Stimulated activated CD4-positive, alpha-beta T cell treated with anti-CD3 and anti-CD28 coated beads, Interleukin-1b, Interleukin-23, amount 100 ng/mL, for 48 hours (primary cell): ENCODE measurements around the gene ITGB3.

Experiments used
- DNase-seq: peaks from one replicate; pipeline ENCODE4 v3.0.0-alpha.2; 2020

The ITGB3 gene

GRCh38 chr17:47304186-47304585, 50.6 kb downstream of the ITGB3 start:
- DNase-seq = no peak

- DNase-seq = no peak
These were observed 51.8 kb downstream of the ITGB3 start for GRCh38 chr17:47305302-47305923.

GRCh38 chr17:47310186-47310733, 56.6 kb downstream of the ITGB3 start:
- DNase-seq = no peak

- DNase-seq = no peak
These were observed 57.8 kb downstream of the ITGB3 start for GRCh38 chr17:47311420-47311819.

GRCh38 chr17:47315451-47316266, 62.0 kb downstream of the ITGB3 start:
- DNase-seq = peak; percentile 21

- no peak for DNase-seq
These were observed 62.7 kb downstream of the ITGB3 start for GRCh38 chr17:47316311-47316710.

GRCh38 chr17:47317119-47317518, 63.5 kb downstream of the ITGB3 start:
- no peak for DNase-seq

- DNase-seq = no peak
These were observed 64.7 kb downstream of the ITGB3 start for GRCh38 chr17:47318197-47318918.

GRCh38 chr17:47320879-47321502, 67.4 kb downstream of the ITGB3 start:
- no peak for DNase-seq

- peak; percentile 68 for DNase-seq
These were observed 70.0 kb downstream of the ITGB3 start, which contains the start of gene EFCAB13 for GRCh38 chr17:47323382-47324223. TSS of gene EFCAB13 (plus strand) at chr17:47323955. CDS start at chr17:47328354, 4,399 bp downstream.

- DNase-seq = peak; percentile 53
These were observed 70.8 kb downstream of the ITGB3 start for GRCh38 chr17:47324224-47325020.

- DNase-seq = no peak
These were observed 71.5 kb downstream of the ITGB3 start for GRCh38 chr17:47325176-47325575.

- no peak for DNase-seq
These were observed 76.9 kb downstream of the ITGB3 start for GRCh38 chr17:47330548-47330947.

- DNase-seq = no peak
These were observed 78.7 kb downstream of the ITGB3 start for GRCh38 chr17:47332287-47332686.

- no peak for DNase-seq
These were observed 81.7 kb downstream of the ITGB3 start for GRCh38 chr17:47335101-47335936.

GRCh38 chr17:47338026-47338425, 84.4 kb downstream of the ITGB3 start:
- DNase-seq = no peak

GRCh38 chr17:47352848-47353247, 99.2 kb downstream of the ITGB3 start:
- DNase-seq = no peak

- DNase-seq = no peak
These were observed 105.0 kb downstream of the ITGB3 start for GRCh38 chr17:47358652-47359051.
